Measurements from ENCODE around the gene FKBP8. TPM values are rescaled to one million over a fixed set of nuclear protein-coding genes. Genes with fewer than 3 reads are reported as not detected.
A peak's percentile ranks its signal among the peaks of the same experiment; 100 is the strongest.

FKBP8 gene
- total RNA-seq, 1 donor = 246 TPM

DNA sequence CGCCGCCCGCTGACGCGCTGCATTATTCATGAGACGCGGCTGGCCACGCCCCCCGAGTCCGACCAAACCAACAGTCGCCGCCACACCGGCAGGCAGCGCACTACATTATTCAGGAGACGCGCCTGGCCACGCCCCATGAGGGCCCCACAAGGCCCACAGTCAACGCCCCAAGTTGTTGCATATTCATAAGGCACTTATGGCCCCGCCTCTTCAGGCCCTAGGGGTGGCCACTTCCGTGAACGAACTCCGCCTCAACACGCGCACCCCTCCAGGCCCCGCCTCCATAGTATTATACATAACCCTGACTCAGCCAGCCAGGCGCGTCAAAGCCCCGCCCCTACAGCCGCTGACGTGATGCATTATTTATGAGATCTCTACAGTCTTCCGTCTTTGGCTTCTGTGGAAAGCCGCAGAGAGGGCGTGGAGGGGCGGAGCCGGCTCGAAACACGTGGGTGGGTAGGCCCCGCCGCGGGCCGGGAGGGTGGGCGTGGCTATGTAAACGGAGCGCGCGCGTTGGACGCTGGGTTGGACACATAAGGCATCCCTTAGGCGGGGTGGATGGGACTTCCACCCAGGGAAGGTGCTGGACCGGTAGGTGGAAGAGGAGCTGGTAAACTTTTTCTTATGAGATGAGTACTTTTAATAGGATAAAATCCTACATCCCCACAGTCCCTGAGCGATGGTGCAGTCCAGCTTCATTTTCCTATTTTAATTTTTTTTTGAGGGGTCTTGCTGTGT is 21.1 kb downstream of the FKBP8 start:
- TF ChIP-seq, protein P1, sequence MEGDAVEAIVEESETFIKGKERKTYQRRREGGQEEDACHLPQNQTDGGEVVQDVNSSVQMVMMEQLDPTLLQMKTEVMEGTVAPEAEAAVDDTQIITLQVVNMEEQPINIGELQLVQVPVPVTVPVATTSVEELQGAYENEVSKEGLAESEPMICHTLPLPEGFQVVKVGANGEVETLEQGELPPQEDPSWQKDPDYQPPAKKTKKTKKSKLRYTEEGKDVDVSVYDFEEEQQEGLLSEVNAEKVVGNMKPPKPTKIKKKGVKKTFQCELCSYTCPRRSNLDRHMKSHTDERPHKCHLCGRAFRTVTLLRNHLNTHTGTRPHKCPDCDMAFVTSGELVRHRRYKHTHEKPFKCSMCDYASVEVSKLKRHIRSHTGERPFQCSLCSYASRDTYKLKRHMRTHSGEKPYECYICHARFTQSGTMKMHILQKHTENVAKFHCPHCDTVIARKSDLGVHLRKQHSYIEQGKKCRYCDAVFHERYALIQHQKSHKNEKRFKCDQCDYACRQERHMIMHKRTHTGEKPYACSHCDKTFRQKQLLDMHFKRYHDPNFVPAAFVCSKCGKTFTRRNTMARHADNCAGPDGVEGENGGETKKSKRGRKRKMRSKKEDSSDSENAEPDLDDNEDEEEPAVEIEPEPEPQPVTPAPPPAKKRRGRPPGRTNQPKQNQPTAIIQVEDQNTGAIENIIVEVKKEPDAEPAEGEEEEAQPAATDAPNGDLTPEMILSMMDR (IDR thresholded peaks at IDR 0.05; ENCODE audit: insufficient read depth, low read length) = peak; percentile 32
- peak; percentile 100 for DNase-seq (ENCODE audit: low read depth)

DNA sequence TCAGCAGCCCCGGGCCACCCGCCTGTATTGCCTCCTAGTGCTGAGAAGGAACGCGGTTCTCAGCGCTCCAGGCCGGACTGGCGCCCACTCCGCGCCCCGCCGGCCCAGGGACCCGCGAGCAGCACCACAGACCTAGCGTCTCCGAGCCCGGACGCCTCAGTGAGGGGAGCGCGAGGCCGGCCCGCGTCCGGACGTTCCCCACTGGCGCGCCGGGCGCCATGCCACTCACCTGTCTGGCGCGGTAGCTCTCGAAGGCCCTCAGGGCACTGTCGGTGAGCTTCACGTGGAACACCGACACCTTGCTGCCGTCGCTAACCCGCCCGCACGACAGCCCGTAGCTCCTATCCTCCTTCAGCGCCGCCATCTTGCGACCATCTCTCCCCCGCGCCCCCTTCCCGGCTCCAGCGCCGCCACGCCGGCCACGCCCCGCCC is 21.7 kb downstream of the FKBP8 start, which contains the start of gene ELL:
Gene ELL (minus strand): TSS at position 379 of the 432 bp plus-strand sequence. CDS start 15 bp downstream, at position 364.
- no peak for DNase-seq (ENCODE audit: low read depth)
- peak within 1 kb of the TSS; percentile 94 for H3K4me3 ChIP-seq (ENCODE audit: low read depth, low read length)
- TF ChIP-seq, protein P1 (IDR thresholded peaks at IDR 0.05; ENCODE audit: insufficient read depth, low read length) = no peak

More for the DNA sequence above, 21.1 kb downstream of the FKBP8 start:
- peak overlapping the region; percentile 94 for H3K4me3 ChIP-seq (ENCODE audit: low read depth, low read length)

DNA sequence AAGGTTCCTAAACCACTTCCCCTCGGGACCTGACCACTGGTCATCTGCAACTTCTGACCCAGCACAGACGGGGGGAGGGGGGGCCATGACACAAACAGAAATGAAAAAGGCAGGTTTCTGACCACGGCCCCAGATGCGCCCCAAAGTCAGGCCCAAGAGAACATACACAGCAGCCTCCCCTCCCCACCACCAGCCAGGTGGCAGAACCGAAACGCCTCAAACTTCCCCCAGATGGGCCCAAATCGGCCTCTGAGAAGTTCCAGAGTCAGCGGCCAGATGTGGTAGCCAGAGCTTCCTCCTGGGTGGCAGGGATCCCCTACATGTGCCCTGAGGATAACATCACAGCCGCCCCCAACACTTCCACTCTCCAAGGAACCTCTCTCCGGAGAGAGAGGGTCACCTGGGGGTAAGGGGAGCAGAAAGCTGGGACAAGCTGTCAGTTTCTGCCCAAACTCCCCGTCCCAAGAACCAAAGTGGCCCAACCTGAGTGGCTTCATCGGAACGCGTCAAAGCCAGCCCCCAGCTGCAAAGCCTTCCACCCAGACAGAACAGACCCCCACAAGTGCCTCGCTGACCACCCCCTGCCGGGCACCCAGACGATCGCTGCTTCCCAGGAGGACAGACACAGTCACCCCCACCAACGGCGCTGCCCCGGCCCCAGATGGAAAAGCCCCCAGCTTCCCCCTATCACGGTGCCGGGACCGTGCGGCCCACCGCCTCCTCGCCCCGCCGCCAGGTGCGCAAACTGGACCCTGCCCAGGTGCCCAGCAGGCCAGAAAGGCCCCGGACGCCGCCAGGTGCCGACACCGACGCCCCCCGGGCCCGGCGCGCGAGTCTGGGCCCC is 22.3 kb downstream of the FKBP8 start:
- peak overlapping the region; percentile 94 for H3K4me3 ChIP-seq (ENCODE audit: low read depth, low read length)
- TF ChIP-seq, protein P1 (IDR thresholded peaks at IDR 0.05; ENCODE audit: insufficient read depth, low read length) = no peak
- DNase-seq (ENCODE audit: low read depth) = no peak

DNA sequence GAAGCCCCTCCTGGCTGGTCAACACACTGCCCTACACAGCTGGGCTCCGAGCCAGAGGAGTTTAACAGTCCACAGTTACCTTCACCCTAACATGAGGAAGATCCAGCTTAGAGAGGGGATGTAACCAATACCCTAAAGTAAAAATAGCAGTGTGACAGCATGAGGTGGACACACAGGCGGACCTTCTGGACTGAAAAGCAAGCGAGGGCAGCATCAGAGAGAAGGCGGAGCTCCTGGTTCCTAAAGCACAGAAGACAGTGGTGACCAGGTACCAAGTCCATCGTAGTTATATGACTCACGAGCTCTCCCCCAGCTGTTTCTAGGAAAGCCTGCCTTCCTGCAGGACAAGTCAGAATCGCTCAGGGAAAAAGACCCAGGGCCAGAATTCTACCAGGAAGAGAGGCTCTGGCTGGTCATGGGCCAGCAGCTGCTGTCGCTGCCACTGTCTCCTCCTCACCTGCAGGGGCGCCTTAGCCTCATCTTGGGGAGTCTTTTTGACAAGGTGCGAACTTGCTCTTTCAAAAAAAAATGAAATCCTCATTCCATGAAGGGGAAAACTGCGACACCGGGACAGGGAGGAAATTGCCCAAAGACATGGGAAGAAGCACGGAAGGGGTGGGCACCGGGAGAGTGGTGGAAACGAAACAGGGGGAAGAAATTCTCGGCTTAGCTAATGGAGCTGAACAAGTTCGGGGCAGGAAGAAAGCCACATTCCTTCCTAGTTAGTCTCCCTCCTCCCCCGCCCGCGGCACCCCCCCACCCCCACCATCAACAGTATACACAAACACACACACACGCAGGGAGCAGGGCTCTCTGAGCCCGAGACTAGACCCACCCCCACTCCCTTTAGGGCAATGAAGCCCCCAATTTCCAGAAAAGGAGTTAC is 23.2 kb downstream of the FKBP8 start:
- H3K4me3 ChIP-seq (ENCODE audit: low read depth, low read length) = peak overlapping the region; percentile 94
- DNase-seq (ENCODE audit: low read depth) = peak; percentile 77
- TF ChIP-seq, protein P1 (IDR thresholded peaks at IDR 0.05; ENCODE audit: insufficient read depth, low read length) = peak; percentile 65

DNA sequence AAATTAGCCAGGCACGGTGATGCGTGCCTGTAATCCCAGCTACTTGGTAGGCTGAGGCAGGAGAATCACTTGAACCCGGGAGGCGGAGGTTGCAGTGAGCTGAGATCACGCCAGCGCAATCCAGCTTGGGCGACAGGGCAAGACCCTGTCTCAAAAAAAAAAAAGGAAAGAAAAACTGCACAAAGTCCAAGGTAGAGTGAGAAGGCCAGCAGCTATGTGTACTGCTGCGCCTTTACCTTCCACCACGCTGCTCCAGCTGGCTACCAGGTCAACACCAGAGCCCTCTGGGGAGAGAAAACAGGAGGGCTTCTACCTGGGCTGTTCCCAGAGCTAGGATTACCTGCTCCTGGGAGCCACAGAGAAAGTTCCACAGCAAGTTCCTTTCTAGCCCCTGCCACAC is 24.7 kb downstream of the FKBP8 start:
- DNase-seq (ENCODE audit: low read depth) = no peak

More for the DNA sequence above, 24.7 kb downstream of the FKBP8 start:
- TF ChIP-seq, protein P1 (IDR thresholded peaks at IDR 0.05; ENCODE audit: insufficient read depth, low read length) = no peak
- no peak overlapping the region for H3K4me3 ChIP-seq (ENCODE audit: low read depth, low read length)
